Testis (tissue), 3 donors: ENCODE data around the gene DCAF10. TPM values are rescaled to one million over a fixed set of nuclear protein-coding genes. Genes with fewer than 3 reads are reported as not detected.

Source experiments
- DNase-seq: peaks from one replicate; pipeline ENCODE4 v3.0.0-alpha.2; 2019
- H3K27ac ChIP-seq, 2 donors: fragments of 200-600 bp; sonication (generic); one replicate each; pipeline ENCODE4 v1.5.1; 2019
- H3K27me3 ChIP-seq: fragments of 200-600 bp; sonication (generic); one replicate; pipeline ENCODE4 v1.5.1; 2019
- H3K36me3 ChIP-seq: fragments of 200-600 bp; sonication (generic); one replicate; pipeline ENCODE4 v1.5.1; 2017; ENCODE audit warnings: low read depth; ENCODE audit errors: missing control alignments
- H3K4me1 ChIP-seq: fragments of 200-600 bp; sonication (generic); one replicate; pipeline ENCODE4 v1.5.1; 2019
- H3K4me3 ChIP-seq, 2 donors: fragments of 200-600 bp; sonication (generic); one replicate each; pipeline ENCODE4 v1.5.1; 2017 to 2019
- H3K9me3 ChIP-seq: fragments of 200-600 bp; sonication (generic); one replicate; pipeline ENCODE4 v1.5.1; 2017
- CTCF ChIP-seq, 3 experiments: fragments of 450-650 bp in 2 of 3; fragments of 200-600 bp in 1 of 3; sonication (generic) in 1 of 3; IDR thresholded peaks; one replicate each; pipeline ENCODE4 v1.5.1; 2016 to 2019; ENCODE audit warnings: antibody characterized with exemption in 3 of 3, mild to moderate bottlenecking in 2 of 3, moderate library complexity in 1 of 3
- POLR2A ChIP-seq: fragments of 450-650 bp; IDR thresholded peaks from one replicate; pipeline ENCODE4 v1.6.1; 2017; ENCODE audit warnings: antibody characterized with exemption, mild to moderate bottlenecking, moderate library complexity
- WGBS, 2 donors: methylation state at CpG; one replicate each; pipeline ENCODE4 v1.1.5; 2018; 5-methylcytosine and 5-hydroxymethylcytosine counted together
- intact Hi-C: fragments of 100-400 bp; cut with DNase I; formaldehyde crosslinking; loops from one replicate; pipeline ENCODE4 v1.15.1; 2023; ENCODE audit warnings: low total_unique reads
- polyA plus RNA-seq: library from polyadenylated mRNA; stranded (reverse); fragments of 350-450 nt; fragmentation: Illumina TruSeq; extraction: RNeasy Lipid Tissue Mini Kit (QIAGEN cat#74804); gene quantifications from one replicate; pipeline ENCODE4 v1.2.3, GENCODE V29; 2014; ENCODE audit warnings: low read depth, low replicate concordance; ENCODE audit not compliant: insufficient read depth
- total RNA-seq, 2 donors: library from RNA; depleted of rRNA; stranded (reverse); fragments of >200 nt; gene quantifications; one replicate each; pipeline ENCODE4 v1.2.3, GENCODE V29; 2016

The DCAF10 gene
- total and polyA plus RNA-seq, 3 donors from 2014 or later, result 77.3 to 104 (median 77.9) TPM

GRCh38 chr9:37836386-37836785 lies 35.8 kb downstream of the DCAF10 start:
- no peaks in the 10 kb centered on the region for H3K9me3 ChIP-seq
- no peaks in the 10 kb centered on the region for H3K36me3 ChIP-seq
- no peaks in the 10 kb centered on the region for H3K4me1 ChIP-seq
- no peak overlapping the region for H3K4me3 ChIP-seq
- no peak overlapping the region for H3K27ac ChIP-seq
- no peak for TF ChIP-seq POLR2A
- TF ChIP-seq CTCF (IDR thresholded peaks at IDR 0.05), result no peak
- WGBS, 2 donors, result 71 to 85% methylated on average over 2 of the region's 2 CpGs
- DNase-seq, result no peak
- H3K27me3 ChIP-seq, result no peaks in the 10 kb centered on the region
- intact Hi-C loops, result no loop called here

- no peak overlapping the region for H3K27ac ChIP-seq
- H3K27me3 ChIP-seq, result no peaks in the 10 kb centered on the region
- TF ChIP-seq CTCF (IDR thresholded peaks at IDR 0.05) (no peak), POLR2A (no peak)
- no peaks in the 10 kb centered on the region for H3K9me3 ChIP-seq
- intact Hi-C loops, result no loop called here
- 91 to 94% methylated on average over 3 of the region's 3 CpGs for WGBS, 2 donors
- no peak for DNase-seq
- no peaks in the 10 kb centered on the region for H3K36me3 ChIP-seq
- H3K4me1 ChIP-seq, result no peaks in the 10 kb centered on the region
- H3K4me3 ChIP-seq, result no peak overlapping the region
Measured at GRCh38 chr9:37839496-37840461, 39.2 kb downstream of the DCAF10 start.

- Histone ChIP-seq H3K4me3 (no peak overlapping the region), H3K27me3 (no peaks in the 10 kb centered on the region), H3K36me3 (no peaks in the 10 kb centered on the region), H3K27ac (no peak overlapping the region), H3K4me1 (no peaks in the 10 kb centered on the region), H3K9me3 (no peaks in the 10 kb centered on the region)
- intact Hi-C loops, result no loop called here
- no peak for DNase-seq
- WGBS, 2 donors, result 79 to 92% methylated on average over 4 of the region's 4 CpGs
- TF ChIP-seq POLR2A (no peak), CTCF (IDR thresholded peaks at IDR 0.05) (no peak)
Measured at GRCh38 chr9:37840560-37841194, 40.1 kb downstream of the DCAF10 start.

- H3K27ac ChIP-seq, result no peak overlapping the region
- no peak for DNase-seq
- no peaks in the 10 kb centered on the region for H3K36me3 ChIP-seq
- no peaks in the 10 kb centered on the region for H3K9me3 ChIP-seq
- no peak for TF ChIP-seq CTCF (IDR thresholded peaks at IDR 0.05)
- TF ChIP-seq POLR2A, result no peak
- no peaks in the 10 kb centered on the region for H3K27me3 ChIP-seq
- no peaks in the 10 kb centered on the region for H3K4me1 ChIP-seq
- WGBS, 2 donors, result 83 to 85% methylated on average over 2 of the region's 2 CpGs
- H3K4me3 ChIP-seq, result no peak overlapping the region
- intact Hi-C loops, result no loop called here
Measured at GRCh38 chr9:37852222-37852621, 51.6 kb downstream of the DCAF10 start.
